ENCODE results near the gene BEGAIN.

GRCh38 chr14:100570726-100571454 lies 16.3 kb downstream of the BEGAIN start:
- no peak for TF ChIP-seq CTCF (conservative IDR thresholded peaks at IDR 0.05; ENCODE audit: low read length)
- no peak for TF ChIP-seq EZH2phosphoT487 (IDR thresholded peaks at IDR 0.05; ENCODE audit: borderline replicate concordance, low read depth, low read length)
